Mucosa of rectum (tissue), 2 donors: ENCODE data around the gene ITIH1.
A peak's percentile ranks its signal among the peaks of the same experiment; 100 is the strongest.

Source experiments
- H3K27ac ChIP-seq, 2 donors: one replicate each; pipeline ENCODE4 v1.7.0; 2013; ENCODE audit warnings: inconsistent platforms in 2 of 2, low read depth in 2 of 2, low read length in 2 of 2
- H3K27me3 ChIP-seq, 2 donors: one replicate each; pipeline ENCODE4 v1.7.0; 2013; ENCODE audit warnings: low read length in 2 of 2; ENCODE audit not compliant: control insufficient read depth in 2 of 2, insufficient read depth in 2 of 2
- H3K36me3 ChIP-seq, 2 donors: one replicate each; pipeline ENCODE4 v1.7.0; 2013; ENCODE audit warnings: low read length in 2 of 2; ENCODE audit not compliant: control insufficient read depth in 2 of 2, insufficient read depth in 2 of 2
- H3K4me1 ChIP-seq, 2 donors: one replicate each; pipeline ENCODE4 v1.7.0; 2013; ENCODE audit warnings: low read length in 2 of 2, mild to moderate bottlenecking in 1 of 2; ENCODE audit not compliant: control insufficient read depth in 2 of 2, insufficient read depth in 2 of 2
- H3K4me3 ChIP-seq, 2 donors: one replicate each; pipeline ENCODE4 v1.7.0; 2013; ENCODE audit warnings: low read length in 2 of 2
- H3K9ac ChIP-seq, 2 donors: one replicate each; pipeline ENCODE4 v1.7.0; 2013; ENCODE audit warnings: low read length in 2 of 2, low read depth in 1 of 2, mild to moderate bottlenecking in 1 of 2
- H3K9me3 ChIP-seq, 2 donors: one replicate each; pipeline ENCODE4 v1.7.0; 2013; ENCODE audit warnings: low read length in 2 of 2; ENCODE audit not compliant: control insufficient read depth in 2 of 2
- donor health status: healthy.
- donor health status: Normal muscosa, but diverticular disease.

Gene ITIH1

DNA sequence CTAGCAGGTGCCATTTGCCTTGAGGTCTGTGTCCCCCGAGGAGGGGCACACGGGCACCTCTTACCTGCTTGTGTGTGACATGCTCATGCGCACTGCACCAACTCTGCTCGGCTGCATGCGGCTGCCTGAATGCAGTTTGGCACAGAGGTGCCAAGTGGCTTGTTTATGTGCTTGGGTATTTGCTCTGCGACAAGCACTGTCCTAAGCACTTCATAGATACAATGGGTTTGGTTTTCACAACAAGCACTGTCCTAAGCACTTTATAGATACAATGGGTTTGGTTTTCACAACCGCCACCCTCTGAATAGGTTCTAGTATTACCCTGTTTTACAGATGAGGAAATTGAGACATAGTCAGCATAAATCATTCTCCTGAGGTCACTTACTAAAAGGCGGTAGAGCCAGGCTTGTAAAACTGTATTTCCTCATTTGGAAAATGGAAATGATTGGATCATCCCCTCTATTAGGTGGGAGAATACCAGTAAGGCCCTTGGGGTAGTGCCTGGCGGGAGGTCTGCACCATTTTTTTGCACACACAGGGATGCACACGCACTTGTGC is 52.6 kb downstream of the ITIH1 start:
- H3K4me1 ChIP-seq: peaks cover 3 to 7% of the 10 kb centered on the region in 2 donors
- no peaks in the 10 kb centered on the region for H3K27me3 ChIP-seq
- no peaks in the 10 kb centered on the region for H3K9me3 ChIP-seq
- no peak overlapping the region for H3K27ac ChIP-seq
- no peak overlapping the region for H3K9ac ChIP-seq
- no peak overlapping the region for H3K4me3 ChIP-seq
- no peaks in the 10 kb centered on the region for H3K36me3 ChIP-seq

DNA sequence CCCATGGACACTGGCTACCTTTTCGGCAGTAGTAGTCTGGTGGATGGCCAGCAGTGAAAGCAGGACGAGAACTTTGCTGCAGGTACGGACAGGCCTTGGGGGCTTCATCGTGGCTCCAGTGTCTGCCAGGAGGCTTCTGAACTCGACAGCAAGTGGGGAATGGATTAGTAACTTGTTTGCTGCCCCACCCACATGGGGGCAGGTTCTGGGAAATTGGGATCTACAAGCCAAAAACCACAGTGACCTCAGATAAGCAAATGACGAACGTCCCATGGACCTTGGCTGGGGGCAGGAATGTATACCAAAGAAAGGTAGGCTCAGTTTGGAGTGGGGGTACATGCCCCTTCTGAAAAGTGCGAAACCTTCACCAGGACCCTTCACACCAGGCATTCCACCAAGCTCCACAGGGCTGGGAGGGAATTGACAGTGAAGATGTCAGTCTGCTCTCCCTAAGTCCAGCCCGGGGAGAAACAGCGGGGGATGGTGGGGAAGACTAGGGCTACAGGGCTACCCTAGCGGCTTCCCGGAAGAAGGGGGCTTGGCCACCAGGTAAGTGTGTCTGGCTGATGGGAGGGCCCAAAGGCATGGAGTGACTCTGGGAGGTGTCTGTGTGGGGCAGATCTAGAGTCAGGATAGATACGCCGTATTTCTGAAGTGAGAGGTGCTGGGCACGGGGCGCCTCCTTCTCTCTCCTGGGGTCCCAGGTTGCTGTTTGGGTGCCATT is 53.3 kb downstream of the ITIH1 start, which contains the start of gene ITIH4:
ITIH4 (minus strand) TSS at position 138 of the 724 bp plus-strand sequence; CDS start at position 108, 30 bp downstream.
- Histone ChIP-seq H3K27ac (no peak within 1 kb of the TSS), H3K27me3 (no peaks in the 10 kb centered on the region), H3K9ac (no peak within 1 kb of the TSS), H3K4me3 (no peak within 1 kb of the TSS), H3K4me1 (peaks cover 3 to 7% of the 10 kb centered on the region in 2 donors), H3K9me3 (no peaks in the 10 kb centered on the region), H3K36me3 (no peaks in the 10 kb centered on the region)

DNA sequence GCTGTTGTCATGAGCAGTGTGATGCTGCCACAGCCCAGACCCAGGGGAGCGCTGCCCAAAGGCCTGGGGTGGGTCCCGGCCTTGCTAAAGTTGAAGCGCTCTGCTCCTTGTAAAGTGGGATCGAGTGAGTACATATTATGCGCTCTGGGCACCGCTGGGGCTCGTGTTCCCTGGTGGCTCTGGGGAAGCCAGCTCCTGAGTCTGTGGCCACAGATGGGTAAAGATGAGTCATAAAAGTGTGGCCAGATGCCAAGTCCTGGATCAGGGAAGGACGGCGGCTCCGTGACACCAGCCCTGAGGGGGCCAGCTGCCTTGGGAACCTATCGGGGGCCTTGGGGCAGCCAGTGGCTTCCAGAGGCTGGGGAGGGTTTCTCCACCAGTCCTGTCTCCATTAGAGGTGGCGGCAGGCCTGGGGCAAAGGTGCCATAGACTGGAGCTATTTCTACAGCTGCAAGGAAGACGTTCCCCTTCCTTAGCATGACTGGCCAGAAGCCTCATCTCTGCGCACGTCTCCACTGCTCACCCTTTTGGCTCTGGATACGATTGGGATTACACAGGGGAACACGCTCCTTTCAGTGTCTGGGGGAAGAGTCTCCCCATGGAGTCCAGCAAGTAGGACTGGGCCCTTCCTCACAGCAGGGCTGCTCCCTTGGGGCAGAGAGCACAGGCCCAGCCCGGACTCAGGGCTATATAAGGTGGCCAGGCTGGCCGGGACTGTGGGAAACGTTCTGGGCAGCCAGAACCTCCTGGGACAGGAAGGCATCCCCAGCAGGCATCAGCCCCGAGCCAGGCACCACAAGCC is 54.3 kb downstream of the ITIH1 start:
- H3K27me3 ChIP-seq: no peaks in the 10 kb centered on the region
- no peak overlapping the region for H3K27ac ChIP-seq
- no peaks in the 10 kb centered on the region for H3K36me3 ChIP-seq
- no peak overlapping the region for H3K9ac ChIP-seq
- no peaks in the 10 kb centered on the region for H3K9me3 ChIP-seq
- H3K4me3 ChIP-seq: no peak overlapping the region
- peaks cover 3 to 7% of the 10 kb centered on the region in 2 donors for H3K4me1 ChIP-seq

DNA sequence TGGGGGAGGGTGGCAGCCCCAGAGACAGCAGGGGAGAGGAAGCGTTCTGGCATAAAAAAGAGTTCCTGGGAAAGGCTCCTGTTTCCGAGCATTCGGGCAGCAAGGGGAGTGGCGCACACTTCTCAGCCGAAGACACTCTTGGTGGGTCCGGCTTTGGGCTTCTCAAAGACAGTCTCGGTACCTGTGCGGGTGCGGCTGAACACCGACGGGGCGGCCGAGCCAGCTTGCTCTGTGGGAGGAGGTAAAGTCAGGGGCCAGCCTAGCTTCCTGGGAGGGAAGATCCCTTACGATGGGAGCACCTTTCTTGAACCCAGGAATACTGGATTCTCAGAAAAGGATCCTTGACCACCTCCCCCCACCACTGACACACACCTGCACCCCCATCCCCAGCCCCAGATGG is 55.8 kb downstream of the ITIH1 start:
- peaks cover 3 to 7% of the 10 kb centered on the region in 2 donors for H3K4me1 ChIP-seq
- no peaks in the 10 kb centered on the region for H3K9me3 ChIP-seq
- no peaks in the 10 kb centered on the region for H3K36me3 ChIP-seq
- no peaks in the 10 kb centered on the region for H3K27me3 ChIP-seq
- H3K9ac ChIP-seq: no peak overlapping the region
- no peak overlapping the region for H3K27ac ChIP-seq
- H3K4me3 ChIP-seq: no peak overlapping the region

DNA sequence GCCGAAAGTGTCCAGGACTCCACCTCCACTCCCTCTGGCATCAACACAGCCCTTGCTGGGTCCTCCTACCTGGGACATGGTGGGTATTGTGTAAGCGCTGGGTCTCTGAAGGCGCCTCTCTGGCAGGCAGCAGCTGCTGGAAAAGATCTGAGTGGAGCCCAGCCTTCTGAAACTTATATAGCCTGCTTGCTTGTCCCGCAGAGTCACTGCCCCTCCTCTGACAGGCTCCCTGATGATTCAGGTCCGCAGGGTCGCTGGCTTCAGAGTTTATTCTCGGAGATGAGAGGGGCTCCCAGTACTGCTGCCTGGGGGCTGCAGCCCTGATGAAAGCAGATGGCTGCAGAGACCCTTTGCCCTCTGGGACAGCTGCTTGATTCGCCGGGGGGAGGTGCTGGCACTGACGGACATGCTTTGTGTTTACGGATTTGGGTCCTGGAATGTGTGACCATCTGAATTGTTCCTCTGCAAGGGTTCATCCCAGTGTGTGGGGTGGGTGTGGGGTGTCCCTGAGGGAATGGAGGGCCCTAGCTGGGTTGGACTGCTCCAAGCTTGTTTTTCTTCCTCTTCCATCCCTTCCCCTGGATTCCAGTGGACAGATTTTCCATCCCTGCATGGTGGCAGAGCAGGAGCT is 57.6 kb downstream of the ITIH1 start, which contains the start of gene MUSTN1:
MUSTN1 (minus strand) TSS at position 149 of the 631 bp plus-strand sequence; CDS start at position 78, 71 bp downstream.
- no peaks in the 10 kb centered on the region for H3K36me3 ChIP-seq
- H3K9me3 ChIP-seq: no peaks in the 10 kb centered on the region
- H3K4me1 ChIP-seq: peaks cover 3 to 7% of the 10 kb centered on the region in 2 donors
- peak within 1 kb of the TSS in 1 of 2 donors; percentile 28 for H3K4me3 ChIP-seq
- H3K27ac ChIP-seq: no peak within 1 kb of the TSS
- no peak within 1 kb of the TSS for H3K9ac ChIP-seq
- H3K27me3 ChIP-seq: no peaks in the 10 kb centered on the region

DNA sequence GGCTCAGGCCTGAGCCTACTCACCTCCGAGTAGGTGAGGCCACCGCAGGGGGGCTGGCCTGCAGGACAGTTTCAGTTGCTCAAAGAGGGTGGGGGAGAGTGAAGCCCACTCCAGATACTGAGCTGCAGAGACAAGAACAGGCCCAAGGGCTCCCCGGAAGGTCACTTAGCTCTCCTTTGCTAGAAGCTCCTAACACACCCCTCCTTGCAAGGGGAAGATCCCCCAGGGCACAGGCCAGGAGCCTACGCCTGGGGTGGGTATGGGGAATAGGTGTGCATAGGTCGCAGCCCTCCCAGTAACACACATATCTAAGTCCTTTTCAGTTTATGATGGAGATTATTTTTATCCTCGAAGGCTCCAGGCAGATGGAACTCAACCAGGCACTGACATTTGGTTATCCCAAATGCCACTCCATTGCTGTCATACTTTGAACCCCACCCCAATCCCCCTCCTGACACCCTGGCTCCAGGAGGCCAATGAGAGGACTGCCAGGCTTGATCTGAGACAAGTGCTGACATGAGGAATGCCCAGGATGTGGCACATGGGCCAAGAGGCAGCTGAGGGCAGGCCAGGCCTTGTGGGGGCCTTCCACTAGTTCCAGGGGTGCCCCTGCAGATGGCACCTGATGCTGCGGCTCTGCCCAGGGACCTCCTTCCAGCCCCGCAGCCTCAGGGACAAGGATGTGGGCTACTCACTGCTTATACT is 58.5 kb downstream of the ITIH1 start:
- Histone ChIP-seq H3K27ac (no peak overlapping the region), H3K4me3 (no peak overlapping the region)

DNA sequence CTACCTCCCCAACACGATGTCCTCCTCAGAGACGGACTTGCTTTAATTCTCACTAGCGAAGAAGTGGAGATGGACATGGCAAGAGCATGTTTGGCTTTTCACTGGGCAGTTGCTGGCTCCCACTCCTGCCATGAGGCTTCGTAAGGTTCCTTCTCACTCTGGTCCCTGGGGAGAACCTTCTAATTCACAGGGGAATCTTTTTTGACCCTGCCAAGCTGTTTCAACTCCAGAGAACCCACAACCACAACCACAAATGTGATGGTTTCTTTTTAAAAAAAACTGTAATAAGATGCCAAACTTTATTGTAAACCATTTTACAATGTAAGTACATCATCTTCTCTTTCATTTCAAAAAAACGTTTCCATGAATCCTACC is 59.1 kb downstream of the ITIH1 start:
- Histone ChIP-seq H3K9me3 (no peaks in the 10 kb centered on the region), H3K4me1 (peaks cover 3 to 4% of the 10 kb centered on the region in 2 donors), H3K27me3 (no peaks in the 10 kb centered on the region), H3K9ac (no peak overlapping the region), H3K36me3 (peaks cover under 1 to 6% of the 10 kb centered on the region in 2 donors), H3K27ac (no peak overlapping the region), H3K4me3 (no peak overlapping the region)

More for the DNA sequence above, 58.5 kb downstream of the ITIH1 start:
- peaks cover 3 to 7% of the 10 kb centered on the region in 2 donors for H3K4me1 ChIP-seq
- no peaks in the 10 kb centered on the region for H3K27me3 ChIP-seq
- H3K9me3 ChIP-seq: no peaks in the 10 kb centered on the region
- H3K9ac ChIP-seq: no peak overlapping the region
- H3K36me3 ChIP-seq: peaks cover 0 to under 1% of the 10 kb centered on the region in 2 donors

DNA sequence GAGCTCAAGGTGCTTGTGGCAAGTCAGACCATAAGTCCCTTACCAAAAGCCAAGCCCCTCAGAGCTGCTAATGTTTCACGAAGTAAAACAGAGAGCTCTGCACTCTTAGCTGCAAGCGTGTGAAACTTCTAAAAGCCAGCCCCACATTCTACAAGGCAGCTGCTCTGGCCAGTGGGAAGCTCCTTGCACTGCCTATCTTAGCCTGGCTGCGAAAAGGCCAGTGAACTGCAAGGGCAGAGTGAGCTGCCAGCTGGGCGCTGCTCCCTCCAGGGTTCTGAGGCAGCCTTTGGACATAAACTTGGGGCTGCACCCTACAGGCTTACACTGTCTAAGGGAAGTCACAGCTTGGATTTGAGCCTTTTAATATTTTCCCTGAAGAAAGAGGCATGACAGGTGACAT is 59.6 kb downstream of the ITIH1 start:
- no peak overlapping the region for H3K27ac ChIP-seq
- no peaks in the 10 kb centered on the region for H3K9me3 ChIP-seq
- H3K4me1 ChIP-seq: peaks cover 0 to 3% of the 10 kb centered on the region in 2 donors
- no peak overlapping the region for H3K9ac ChIP-seq
- no peak overlapping the region for H3K4me3 ChIP-seq
- peaks cover 4 to 10% of the 10 kb centered on the region in 2 donors for H3K36me3 ChIP-seq
- H3K27me3 ChIP-seq: no peaks in the 10 kb centered on the region

DNA sequence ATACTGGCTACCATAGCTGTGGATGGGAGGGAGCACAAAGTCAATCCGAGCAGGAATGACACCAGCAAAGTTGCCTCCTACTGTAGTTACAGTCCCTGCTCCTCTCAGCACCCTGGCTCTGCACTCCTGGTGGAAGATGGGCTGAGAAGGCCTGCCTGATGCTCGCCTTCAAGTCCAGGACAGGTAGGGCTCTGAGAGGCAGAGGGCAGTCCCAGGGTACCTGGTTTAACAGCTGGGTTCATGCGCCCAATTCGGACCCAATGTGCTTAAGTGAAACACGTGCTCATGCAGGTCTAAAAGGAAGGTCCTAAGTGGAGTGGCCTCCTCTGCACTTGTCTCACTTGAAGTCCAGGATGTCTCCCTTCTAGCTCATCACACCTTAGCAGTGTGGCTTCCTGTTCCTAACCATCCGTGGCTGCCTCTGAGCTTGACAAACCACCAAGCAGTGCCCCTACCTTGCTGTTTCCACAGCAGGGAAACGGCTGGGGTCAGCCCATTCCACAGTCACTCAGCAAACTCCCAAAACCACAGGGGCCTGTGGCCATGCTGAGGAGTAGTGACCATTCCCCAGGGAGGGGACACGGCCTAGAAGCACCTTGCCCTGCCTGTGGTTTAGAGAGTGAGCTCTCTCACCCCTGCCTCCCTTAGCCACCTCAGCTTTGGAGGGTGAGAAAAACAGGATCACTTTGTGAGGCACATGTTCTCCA is 61.3 kb downstream of the ITIH1 start:
- Histone ChIP-seq H3K27me3 (no peaks in the 10 kb centered on the region), H3K36me3 (peaks cover 6 to 17% of the 10 kb centered on the region in 2 donors), H3K9me3 (no peaks in the 10 kb centered on the region), H3K4me1 (peaks cover 0 to 4% of the 10 kb centered on the region in 2 donors), H3K9ac (no peak overlapping the region), H3K27ac (no peak overlapping the region), H3K4me3 (no peak overlapping the region)
